Measurements from ENCODE around the gene ARMC2.
"Not testable (repeated sequence)": the region's sequence is repeated elsewhere in the genome, so short reads cannot be mapped to it uniquely, and the experiment has no call there.

ARMC2 gene

GRCh38 chr6:108831104-108831503 is 17.1 kb upstream of the ARMC2 start:
- in situ Hi-C loops (cut with MboI; ENCODE audit: low sequenced_read_pairs): no loop called here

GRCh38 chr6:108832738-108833137 is 15.5 kb upstream of the ARMC2 start:
- in situ Hi-C loops (cut with MboI; ENCODE audit: low sequenced_read_pairs): no loop called here

GRCh38 chr6:108835218-108835850 is 12.9 kb upstream of the ARMC2 start:
- in situ Hi-C loops (cut with MboI; ENCODE audit: low sequenced_read_pairs): no loop called here

- in situ Hi-C loops (cut with MboI; ENCODE audit: low sequenced_read_pairs): no loop called here
These were observed 12.2 kb upstream of the ARMC2 start for GRCh38 chr6:108836061-108836460.

- in situ Hi-C loops (cut with MboI; ENCODE audit: low sequenced_read_pairs): no loop called here
These were observed 10.8 kb upstream of the ARMC2 start for GRCh38 chr6:108837236-108837971.

- in situ Hi-C loops (cut with MboI; ENCODE audit: low sequenced_read_pairs): no loop called here
These were observed 10.0 kb upstream of the ARMC2 start for GRCh38 chr6:108838101-108838717.

- in situ Hi-C loops (cut with MboI; ENCODE audit: low sequenced_read_pairs): no loop called here
These were observed 9.1 kb upstream of the ARMC2 start for GRCh38 chr6:108839083-108839642.

- in situ Hi-C loops (cut with MboI; ENCODE audit: low sequenced_read_pairs): no loop called here
These were observed 7.3 kb upstream of the ARMC2 start for GRCh38 chr6:108840919-108841318.

GRCh38 chr6:108841377-108841855 is 6.8 kb upstream of the ARMC2 start:
- in situ Hi-C loops (cut with MboI; ENCODE audit: low sequenced_read_pairs): no loop called here

- in situ Hi-C loops (cut with MboI; ENCODE audit: low sequenced_read_pairs): no loop called here
These were observed 4.1 kb upstream of the ARMC2 start for GRCh38 chr6:108844135-108844534.

- in situ Hi-C loops (cut with MboI; ENCODE audit: low sequenced_read_pairs): no loop called here
These were observed 3.1 kb upstream of the ARMC2 start for GRCh38 chr6:108845145-108845544.

- in situ Hi-C loops (cut with MboI; ENCODE audit: low sequenced_read_pairs): no loop called here
These were observed 2.1 kb upstream of the ARMC2 start for GRCh38 chr6:108846101-108846500.

GRCh38 chr6:108846628-108847027 is 1.6 kb upstream of the ARMC2 start:
- in situ Hi-C loops (cut with MboI; ENCODE audit: low sequenced_read_pairs): no loop called here

GRCh38 chr6:108847738-108848115 is 495 bp upstream of the ARMC2 start:
- in situ Hi-C loops (cut with MboI; ENCODE audit: low sequenced_read_pairs): no loop called here

GRCh38 chr6:108850669-108851465 is 2.6 kb downstream of the ARMC2 start:
- in situ Hi-C loops (cut with MboI; ENCODE audit: low sequenced_read_pairs): no loop called here

- in situ Hi-C loops (cut with MboI; ENCODE audit: low sequenced_read_pairs): no loop called here
These were observed 3.5 kb downstream of the ARMC2 start for GRCh38 chr6:108851756-108852155.

GRCh38 chr6:108853077-108853476 is 4.9 kb downstream of the ARMC2 start:
- in situ Hi-C loops (cut with MboI; ENCODE audit: low sequenced_read_pairs): no loop called here

- in situ Hi-C loops (cut with MboI; ENCODE audit: low sequenced_read_pairs): no loop called here
These were observed 14.4 kb downstream of the ARMC2 start for GRCh38 chr6:108862479-108863191.

GRCh38 chr6:108865751-108866286 is 17.6 kb downstream of the ARMC2 start:
- in situ Hi-C loops (cut with MboI; ENCODE audit: low sequenced_read_pairs): not testable (repeated sequence)

- in situ Hi-C loops (cut with MboI; ENCODE audit: low sequenced_read_pairs): no loop called here
These were observed 18.6 kb downstream of the ARMC2 start for GRCh38 chr6:108866798-108867197.
